ENCODE measurements around the gene HYLS1. TPM values are rescaled to one million over a fixed set of nuclear protein-coding genes. Genes with fewer than 3 reads are reported as not detected.

HYLS1 gene
- total RNA-seq, 1 experiment from 2014 or later: 8.6 TPM

GRCh38 chr11:125935056-125935455 is 47.6 kb downstream of the HYLS1 start:
- no peak overlapping the region for H3K18ac ChIP-seq (ENCODE audit: insufficient read length, low read depth, low read length)
- no peaks in the 10 kb centered on the region for H3K27me3 ChIP-seq (ENCODE audit: insufficient read depth, low read length)
- H2AFZ ChIP-seq (ENCODE audit: low read length): no peak overlapping the region
- no peak overlapping the region for H4K91ac ChIP-seq (ENCODE audit: insufficient read length, low read depth, low read length)
- whole genome bisulfite sequencing (ENCODE audit: extremely low coverage, insufficient read length, low lambda C conversion rate): no CpG with 5 or more reads among the region's 2 CpGs
- no peak for DNase-seq
- no peaks in the 10 kb centered on the region for H3K9me3 ChIP-seq (ENCODE audit: control insufficient read depth, low read depth, low read length)
- no peak overlapping the region for H2BK15ac ChIP-seq (ENCODE audit: low read depth, low read length)
- no peak overlapping the region for H3K9ac ChIP-seq (ENCODE audit: extremely low read depth, insufficient read length, low read length)
- no peak overlapping the region for H3K4ac ChIP-seq (ENCODE audit: low read depth, low read length)
- H4K20me1 ChIP-seq (ENCODE audit: control insufficient read depth, insufficient read depth, insufficient read length): no peaks in the 10 kb centered on the region
- Mint-ChIP-seq H3K27me3 (ENCODE audit: low read depth) (peaks cover 6% of the 10 kb centered on the region), H3K36me3 (ENCODE audit: insufficient read depth in 1 of 3, low read depth in 3 of 3) (no peaks in the 10 kb centered on the region), H3K27ac (no peak overlapping the region), H3K4me3 (no peak overlapping the region), H3K9me3 (no peaks in the 10 kb centered on the region; a peak in 1 of 5 replicates), H3K4me1 (peaks cover 28 to 40% of the 10 kb centered on the region in 2 experiments)
- H3T11ph ChIP-seq (ENCODE audit: low read length): no peak overlapping the region
- H2BK12ac ChIP-seq (ENCODE audit: insufficient read length, low read depth, low read length): no peak overlapping the region
- no peak for TF ChIP-seq CTCF (conservative IDR thresholded peaks at IDR 0.05)
- no peak overlapping the region for H2BK120ac ChIP-seq (ENCODE audit: low read depth, low read length, poor library complexity, severe bottlenecking)
- no peak overlapping the region for H3K23ac ChIP-seq (ENCODE audit: insufficient read length, low read depth, low read length)
- H3K79me2 ChIP-seq (ENCODE audit: insufficient read depth, low read length): no peaks in the 10 kb centered on the region
- no peak overlapping the region for H4K5ac ChIP-seq (ENCODE audit: insufficient read length, low read depth, low read length)
- no peaks in the 10 kb centered on the region for H3K79me1 ChIP-seq (ENCODE audit: insufficient read depth, low read depth, low read length, poor library complexity, severe bottlenecking)
- H3K27ac ChIP-seq (ENCODE audit: insufficient read length, low read depth, low read length): no peak overlapping the region
- no peak overlapping the region for H2BK5ac ChIP-seq (ENCODE audit: insufficient read length, low read length)
- no peak overlapping the region for H3K4me2 ChIP-seq (ENCODE audit: insufficient read depth, insufficient read length, low read length)
- no peak overlapping the region for H3K14ac ChIP-seq (ENCODE audit: insufficient read depth, low read length)
- peaks cover 6% of the 10 kb centered on the region; the same call in 1 of the 2 replicates for H3K4me1 ChIP-seq (ENCODE audit: insufficient read depth, low read length)
- no peak overlapping the region for H3K56ac ChIP-seq (ENCODE audit: insufficient read length, low read depth, low read length)
- no peak overlapping the region for H2BK20ac ChIP-seq (ENCODE audit: low read depth, low read length, poor library complexity, severe bottlenecking)
- H2AK5ac ChIP-seq (ENCODE audit: insufficient read length, low read length): no peak overlapping the region
- H4K8ac ChIP-seq (replicated peaks; ENCODE audit: insufficient read length, low read depth, low read length): no peak overlapping the region
- H3K23me2 ChIP-seq (ENCODE audit: insufficient read length, low read depth, low read length, poor library complexity, severe bottlenecking): no peaks in the 10 kb centered on the region

Measured in H9 (cell line).